BLaER1 treated with 17β-estradiol and CSF1 and Interleukin-3, amounts not matched to agents 10 nM and 100 nM (cell line): Measurements from ENCODE around the gene TMEM273.
A peak's percentile ranks its signal among the peaks of the same experiment; 100 is the strongest.

Source experiments
- H3K27ac ChIP-seq, 11 experiments: shearing (Covaris generic); formaldehyde crosslinking; 2 replicates each; pipeline ENCODE4 v1.8.1; 2022
- H3K27me3 ChIP-seq, 11 experiments: shearing (Covaris generic); formaldehyde crosslinking; 2 replicates each; pipeline ENCODE4 v1.8.1; 2022
- H3K36me3 ChIP-seq, 11 experiments: shearing (Covaris generic); formaldehyde crosslinking; 2 replicates each; pipeline ENCODE4 v1.8.1; 2022
- H3K4me1 ChIP-seq, 10 experiments: shearing (Covaris generic); formaldehyde crosslinking; 2 replicates each; pipeline ENCODE4 v1.8.1; 2022
- H3K4me2 ChIP-seq, 11 experiments: shearing (Covaris generic); formaldehyde crosslinking; 2 replicates each; pipeline ENCODE4 v1.8.1; 2022
- H3K4me3 ChIP-seq, 10 experiments: shearing (Covaris generic); formaldehyde crosslinking; 2 replicates each; pipeline ENCODE4 v1.8.1; 2022
- H3K9ac ChIP-seq, 11 experiments: shearing (Covaris generic); formaldehyde crosslinking; 2 replicates each; pipeline ENCODE4 v1.8.1; 2022
- H3K9me3 ChIP-seq, 11 experiments: shearing (Covaris generic); formaldehyde crosslinking; replicated peaks in 1 of 11; 2 replicates each; pipeline ENCODE4 v1.8.1; 2022
- H4K20me1 ChIP-seq, 11 experiments: shearing (Covaris generic); formaldehyde crosslinking; 2 replicates each; pipeline ENCODE4 v1.8.1; 2022
- Cebpa-rat ChIP-seq, 11 experiments: shearing (Covaris generic); IDR thresholded peaks; 2 replicates each; pipeline ENCODE4 v1.8.1; 2022

TMEM273 gene

GRCh38 chr10:49151025-49151445, 37.2 kb downstream of the TMEM273 start:
- Histone ChIP-seq H3K4me1 (no peaks in the 10 kb centered on the region), H3K36me3 (peaks cover 0 to 13% (median 0%) of the 10 kb centered on the region in 11 experiments; a peak in 4 of 22 replicates), H3K27me3 (no peaks in the 10 kb centered on the region), H3K9ac (no peak overlapping the region), H4K20me1 (no peaks in the 10 kb centered on the region), H3K4me2 (no peak overlapping the region), H3K9me3 (peaks cover 18 to 24% (median 20%) of the 10 kb centered on the region in 11 experiments), H3K27ac (no peak overlapping the region), H3K4me3 (no peak overlapping the region)
- no peak for TF ChIP-seq Cebpa-rat (IDR thresholded peaks at IDR 0.05)

- H3K9ac ChIP-seq: no peak overlapping the region
- no peak for TF ChIP-seq Cebpa-rat (IDR thresholded peaks at IDR 0.05)
- H3K9me3 ChIP-seq: peaks cover 18 to 26% (median 20%) of the 10 kb centered on the region in 11 experiments
- peaks cover 0 to 7% (median 0%) of the 10 kb centered on the region in 11 experiments; a peak in 4 of 22 replicates for H3K36me3 ChIP-seq
- no peaks in the 10 kb centered on the region for H3K4me1 ChIP-seq
- no peaks in the 10 kb centered on the region for H3K27me3 ChIP-seq
- H3K4me3 ChIP-seq: no peak overlapping the region
- H3K4me2 ChIP-seq: no peak overlapping the region
- H3K27ac ChIP-seq: no peak overlapping the region
- no peaks in the 10 kb centered on the region for H4K20me1 ChIP-seq
Observed at GRCh38 chr10:49150426-49150825, 37.8 kb downstream of the TMEM273 start.

- no peaks in the 10 kb centered on the region for H3K4me1 ChIP-seq
- no peak overlapping the region for H3K4me2 ChIP-seq
- H3K4me3 ChIP-seq: no peak overlapping the region
- no peaks in the 10 kb centered on the region for H4K20me1 ChIP-seq
- H3K36me3 ChIP-seq: peaks cover 0 to 2% (median 0%) of the 10 kb centered on the region in 11 experiments; a peak in 2 of 22 replicates
- H3K9me3 ChIP-seq: peaks cover 18 to 26% (median 20%) of the 10 kb centered on the region in 11 experiments
- TF ChIP-seq Cebpa-rat (IDR thresholded peaks at IDR 0.05): no peak
- no peak overlapping the region for H3K27ac ChIP-seq
- no peak overlapping the region for H3K9ac ChIP-seq
- no peaks in the 10 kb centered on the region for H3K27me3 ChIP-seq
Observed at GRCh38 chr10:49149881-49150280, 38.3 kb downstream of the TMEM273 start.

GRCh38 chr10:49144058-49144720, 44.0 kb downstream of the TMEM273 start:
- no peaks in the 10 kb centered on the region for H3K27me3 ChIP-seq
- H3K4me3 ChIP-seq: no peak overlapping the region
- no peak overlapping the region for H3K27ac ChIP-seq

GRCh38 chr10:49143249-49143648, 44.9 kb downstream of the TMEM273 start:
- Histone ChIP-seq H3K9me3 (peaks cover 16 to 24% (median 18%) of the 10 kb centered on the region in 11 experiments), H3K9ac (no peak overlapping the region), H3K4me2 (no peak overlapping the region), H3K27ac (no peak overlapping the region), H3K4me1 (peaks cover 0 to 30% (median 16%) of the 10 kb centered on the region in 10 experiments; a peak in 18 of 20 replicates), H3K36me3 (no peaks in the 10 kb centered on the region), H3K4me3 (no peak overlapping the region), H3K27me3 (no peaks in the 10 kb centered on the region), H4K20me1 (no peaks in the 10 kb centered on the region)
- TF ChIP-seq Cebpa-rat (IDR thresholded peaks at IDR 0.05): no peak

More at GRCh38 chr10:49144058-49144720, 44.0 kb downstream of the TMEM273 start:
- no peak overlapping the region for H3K4me2 ChIP-seq
- H3K36me3 ChIP-seq: no peaks in the 10 kb centered on the region
- peaks cover 0 to 20% (median 7%) of the 10 kb centered on the region in 10 experiments; a peak in 17 of 20 replicates for H3K4me1 ChIP-seq
- peaks cover 18 to 26% (median 20%) of the 10 kb centered on the region in 11 experiments for H3K9me3 ChIP-seq
- H3K9ac ChIP-seq: no peak overlapping the region
- TF ChIP-seq Cebpa-rat (IDR thresholded peaks at IDR 0.05): no peak
- no peaks in the 10 kb centered on the region for H4K20me1 ChIP-seq

- no peak for TF ChIP-seq Cebpa-rat (IDR thresholded peaks at IDR 0.05)
- Histone ChIP-seq H3K36me3 (no peaks in the 10 kb centered on the region), H3K27ac (no peak overlapping the region), H3K4me1 (peaks cover 0 to 33% (median 17%) of the 10 kb centered on the region in 10 experiments; a peak in 18 of 20 replicates), H3K4me2 (no peak overlapping the region), H3K27me3 (no peaks in the 10 kb centered on the region), H3K9ac (no peak overlapping the region), H3K4me3 (no peak overlapping the region), H3K9me3 (peaks cover 3 to 20% (median 13%) of the 10 kb centered on the region in 11 experiments), H4K20me1 (no peaks in the 10 kb centered on the region)
Observed at GRCh38 chr10:49141541-49142332, 46.5 kb downstream of the TMEM273 start.

- Histone ChIP-seq H3K36me3 (no peaks in the 10 kb centered on the region), H3K4me1 (peaks cover 7 to 42% (median 27%) of the 10 kb centered on the region in 10 experiments), H4K20me1 (no peaks in the 10 kb centered on the region), H3K4me2 (peak overlapping the region in 5 of 11 experiments; percentile 82 to 93 (median 89); a peak in 7 of 22 replicates), H3K9me3 (peaks cover 0 to 20% (median 16%) of the 10 kb centered on the region in 11 experiments; a peak in 19 of 22 replicates), H3K27me3 (no peaks in the 10 kb centered on the region), H3K27ac (no peak overlapping the region), H3K9ac (no peak overlapping the region), H3K4me3 (no peak overlapping the region)
- TF ChIP-seq Cebpa-rat (IDR thresholded peaks at IDR 0.05): no peak
Observed at GRCh38 chr10:49140304-49141177, 47.6 kb downstream of the TMEM273 start.

GRCh38 chr10:49139846-49140195, 48.4 kb downstream of the TMEM273 start:
- Histone ChIP-seq H3K27me3 (no peaks in the 10 kb centered on the region), H3K36me3 (no peaks in the 10 kb centered on the region), H3K4me1 (peaks cover 14 to 49% (median 34%) of the 10 kb centered on the region in 10 experiments), H3K9ac (peak overlapping the region in 2 of 11 experiments; percentile 31 to 58; a peak in 1 of 22 replicates), H3K4me3 (no peak overlapping the region), H3K4me2 (peak overlapping the region in 8 of 11 experiments; percentile 32 to 93 (median 85); a peak in 15 of 22 replicates), H3K9me3 (peaks cover 0 to 20% (median 16%) of the 10 kb centered on the region in 11 experiments; a peak in 19 of 22 replicates), H4K20me1 (no peaks in the 10 kb centered on the region), H3K27ac (peak overlapping the region in 7 of 11 experiments; percentile 42 to 77 (median 63); a peak in 12 of 22 replicates)
- no peak for TF ChIP-seq Cebpa-rat (IDR thresholded peaks at IDR 0.05)
